GM12874 (cell line): Measurements from ENCODE around the gene TIGD7.

ENCODE experiments used
- TF ChIP-seq, protein P1 (sequence below): IDR thresholded peaks from 2 replicates; pipeline ENCODE4 v1.5.1; 2011; ENCODE audit warnings: low read depth, mild to moderate bottlenecking, control low read depth, low read length, moderate library complexity; ENCODE audit not compliant: insufficient read depth

Gene TIGD7

GRCh38 chr16:3249020-3249419 lies 56.2 kb downstream of the TIGD7 start:
- TF ChIP-seq, protein P1, sequence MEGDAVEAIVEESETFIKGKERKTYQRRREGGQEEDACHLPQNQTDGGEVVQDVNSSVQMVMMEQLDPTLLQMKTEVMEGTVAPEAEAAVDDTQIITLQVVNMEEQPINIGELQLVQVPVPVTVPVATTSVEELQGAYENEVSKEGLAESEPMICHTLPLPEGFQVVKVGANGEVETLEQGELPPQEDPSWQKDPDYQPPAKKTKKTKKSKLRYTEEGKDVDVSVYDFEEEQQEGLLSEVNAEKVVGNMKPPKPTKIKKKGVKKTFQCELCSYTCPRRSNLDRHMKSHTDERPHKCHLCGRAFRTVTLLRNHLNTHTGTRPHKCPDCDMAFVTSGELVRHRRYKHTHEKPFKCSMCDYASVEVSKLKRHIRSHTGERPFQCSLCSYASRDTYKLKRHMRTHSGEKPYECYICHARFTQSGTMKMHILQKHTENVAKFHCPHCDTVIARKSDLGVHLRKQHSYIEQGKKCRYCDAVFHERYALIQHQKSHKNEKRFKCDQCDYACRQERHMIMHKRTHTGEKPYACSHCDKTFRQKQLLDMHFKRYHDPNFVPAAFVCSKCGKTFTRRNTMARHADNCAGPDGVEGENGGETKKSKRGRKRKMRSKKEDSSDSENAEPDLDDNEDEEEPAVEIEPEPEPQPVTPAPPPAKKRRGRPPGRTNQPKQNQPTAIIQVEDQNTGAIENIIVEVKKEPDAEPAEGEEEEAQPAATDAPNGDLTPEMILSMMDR, result no peak
